Measurements from ENCODE around the gene XK. TPM values are rescaled to one million over a fixed set of nuclear protein-coding genes. Genes with fewer than 3 reads are reported as not detected.

Gene XK
- total RNA-seq, 1 experiment from 2014 or later = 2.6 TPM

- Mint-ChIP-seq H3K4me3 (ENCODE audit: unreplicated experiment) (no peak overlapping the region), H3K4me1 (ENCODE audit: low read depth, unreplicated experiment) (no peaks in the 10 kb centered on the region), H3K27me3 (ENCODE audit: insufficient read depth, unreplicated experiment) (peaks cover 12% of the 10 kb centered on the region), H3K36me3 (ENCODE audit: insufficient read depth, unreplicated experiment) (no peaks in the 10 kb centered on the region), H3K9me3 (ENCODE audit: unreplicated experiment) (no peaks in the 10 kb centered on the region), H3K27ac (ENCODE audit: unreplicated experiment) (no peak overlapping the region)
- POLR2A ChIA-PET = no interaction called here
- DNase-seq = no peak
- Histone ChIP-seq H3K4me1 (no peaks in the 10 kb centered on the region), H3K27me3 (replicated peaks; ENCODE audit: control insufficient read depth, insufficient read depth, low read length) (no peaks in the 10 kb centered on the region), H3K9me3 (no peaks in the 10 kb centered on the region), H3K36me3 (ENCODE audit: control insufficient read depth, insufficient read depth, low read length) (no peaks in the 10 kb centered on the region), H3K4me3 (ENCODE audit: low read depth, low read length) (no peak overlapping the region)
- no TSS peak for BruUV-seq (replicated peaks)
- CTCF ChIA-PET = no interaction called here
- intact Hi-C loops (cut with micrococcal nuclease; ENCODE audit: unreplicated experiment) = no loop called here
- TF ChIP-seq, protein P1, sequence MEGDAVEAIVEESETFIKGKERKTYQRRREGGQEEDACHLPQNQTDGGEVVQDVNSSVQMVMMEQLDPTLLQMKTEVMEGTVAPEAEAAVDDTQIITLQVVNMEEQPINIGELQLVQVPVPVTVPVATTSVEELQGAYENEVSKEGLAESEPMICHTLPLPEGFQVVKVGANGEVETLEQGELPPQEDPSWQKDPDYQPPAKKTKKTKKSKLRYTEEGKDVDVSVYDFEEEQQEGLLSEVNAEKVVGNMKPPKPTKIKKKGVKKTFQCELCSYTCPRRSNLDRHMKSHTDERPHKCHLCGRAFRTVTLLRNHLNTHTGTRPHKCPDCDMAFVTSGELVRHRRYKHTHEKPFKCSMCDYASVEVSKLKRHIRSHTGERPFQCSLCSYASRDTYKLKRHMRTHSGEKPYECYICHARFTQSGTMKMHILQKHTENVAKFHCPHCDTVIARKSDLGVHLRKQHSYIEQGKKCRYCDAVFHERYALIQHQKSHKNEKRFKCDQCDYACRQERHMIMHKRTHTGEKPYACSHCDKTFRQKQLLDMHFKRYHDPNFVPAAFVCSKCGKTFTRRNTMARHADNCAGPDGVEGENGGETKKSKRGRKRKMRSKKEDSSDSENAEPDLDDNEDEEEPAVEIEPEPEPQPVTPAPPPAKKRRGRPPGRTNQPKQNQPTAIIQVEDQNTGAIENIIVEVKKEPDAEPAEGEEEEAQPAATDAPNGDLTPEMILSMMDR (IDR thresholded peaks at IDR 0.05; ENCODE audit: insufficient read depth in 1 of 2, low read depth in 1 of 2, low read length in 1 of 2, severe bottlenecking in 1 of 2, unreplicated experiment in 1 of 2) = no peak
These were observed 27.1 kb upstream of the XK start for GRCh38 chrX:37658343-37659030.

- CTCF ChIA-PET = no interaction called here
- Histone ChIP-seq H3K27me3 (replicated peaks; ENCODE audit: control insufficient read depth, insufficient read depth, low read length) (no peaks in the 10 kb centered on the region), H3K4me3 (ENCODE audit: low read depth, low read length) (no peak overlapping the region), H3K36me3 (ENCODE audit: control insufficient read depth, insufficient read depth, low read length) (no peaks in the 10 kb centered on the region), H3K4me1 (no peaks in the 10 kb centered on the region), H3K9me3 (no peaks in the 10 kb centered on the region)
- Mint-ChIP-seq H3K4me3 (ENCODE audit: unreplicated experiment) (no peak overlapping the region), H3K4me1 (ENCODE audit: low read depth, unreplicated experiment) (no peaks in the 10 kb centered on the region), H3K27me3 (ENCODE audit: insufficient read depth, unreplicated experiment) (peaks cover 9% of the 10 kb centered on the region), H3K27ac (ENCODE audit: unreplicated experiment) (no peak overlapping the region), H3K36me3 (ENCODE audit: insufficient read depth, unreplicated experiment) (no peaks in the 10 kb centered on the region), H3K9me3 (ENCODE audit: unreplicated experiment) (no peaks in the 10 kb centered on the region)
- intact Hi-C loops (cut with micrococcal nuclease; ENCODE audit: unreplicated experiment) = no loop called here
- no TSS peak for BruUV-seq (replicated peaks)
- POLR2A ChIA-PET = no interaction called here
- TF ChIP-seq, protein P1 (IDR thresholded peaks at IDR 0.05; ENCODE audit: insufficient read depth in 1 of 2, low read depth in 1 of 2, low read length in 1 of 2, severe bottlenecking in 1 of 2, unreplicated experiment in 1 of 2) = no peak
- DNase-seq = no peak
These were observed 26.5 kb upstream of the XK start for GRCh38 chrX:37659047-37659446.

DNA sequence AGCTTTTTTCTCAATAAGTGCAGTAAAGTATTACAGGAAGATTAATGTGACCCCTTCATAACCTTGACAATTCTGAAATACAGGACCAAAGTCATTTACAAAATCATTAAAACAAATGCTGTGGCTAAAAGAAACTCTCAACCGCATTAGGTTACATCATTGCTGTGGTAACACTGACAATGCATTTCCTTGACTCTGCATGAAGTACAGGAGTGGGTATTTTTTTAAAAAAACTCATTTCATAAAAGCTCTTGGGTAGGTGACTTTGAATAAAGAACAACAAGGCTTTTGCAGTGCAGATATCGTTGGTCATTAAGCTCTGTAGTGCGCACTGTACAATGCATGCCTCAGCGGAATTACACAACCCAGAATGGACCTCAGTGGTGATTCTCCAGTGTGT is 23.4 kb upstream of the XK start:
- Mint-ChIP-seq H3K4me1 (ENCODE audit: low read depth, unreplicated experiment) (no peaks in the 10 kb centered on the region), H3K4me3 (ENCODE audit: unreplicated experiment) (no peak overlapping the region), H3K27me3 (ENCODE audit: insufficient read depth, unreplicated experiment) (no peaks in the 10 kb centered on the region), H3K9me3 (ENCODE audit: unreplicated experiment) (no peaks in the 10 kb centered on the region), H3K36me3 (ENCODE audit: insufficient read depth, unreplicated experiment) (no peaks in the 10 kb centered on the region), H3K27ac (ENCODE audit: unreplicated experiment) (no peak overlapping the region)
- ChIA-PET POLR2A (no interaction called here), CTCF (no interaction called here)
- no peaks in the 10 kb centered on the region for H3K27me3 ChIP-seq (replicated peaks; ENCODE audit: control insufficient read depth, insufficient read depth, low read length)
- no peaks in the 10 kb centered on the region for H3K9me3 ChIP-seq
- no peaks in the 10 kb centered on the region for H3K36me3 ChIP-seq (ENCODE audit: control insufficient read depth, insufficient read depth, low read length)
- TF ChIP-seq, protein P1 (IDR thresholded peaks at IDR 0.05; ENCODE audit: insufficient read depth in 1 of 2, low read depth in 1 of 2, low read length in 1 of 2, severe bottlenecking in 1 of 2, unreplicated experiment in 1 of 2) = no peak
- no peaks in the 10 kb centered on the region for H3K4me1 ChIP-seq
- intact Hi-C loops (cut with micrococcal nuclease; ENCODE audit: unreplicated experiment) = no loop called here
- no peak overlapping the region for H3K4me3 ChIP-seq (ENCODE audit: low read depth, low read length)
- no peak for DNase-seq
- no TSS peak for BruUV-seq (replicated peaks)

Measured in Caco-2 (cell line).